SU-DHL-6 (cell line): Measurements from ENCODE around the gene ETFDH.

Experiments
- H2AFZ ChIP-seq: fragments of 200-600 bp; sonication (generic); 2 replicates; pipeline ENCODE4 v1.6.1; 2014; ENCODE audit warnings: low read depth, mild to moderate bottlenecking, moderate library complexity, mixed read lengths, antibody characterized with exemption, low read length; ENCODE audit not compliant: severe bottlenecking
- H3F3A ChIP-seq: fragments of 200-600 bp; shearing (Covaris generic); 2 replicates; pipeline ENCODE4 v1.6.0; 2016; ENCODE audit warnings: antibody characterized with exemption, mild to moderate bottlenecking; ENCODE audit not compliant: insufficient read depth
- H3K27ac ChIP-seq: fragments of 200-600 bp; sonication (generic); 2 replicates; pipeline ENCODE4 v1.5.1; 2016; ENCODE audit warnings: low read depth, mild to moderate bottlenecking, low read length, moderate library complexity, mixed read lengths
- H3K27me3 ChIP-seq: fragments of 200-600 bp; sonication (generic), shearing (Covaris generic); 2 replicates; pipeline ENCODE4 v1.6.0; 2014; ENCODE audit warnings: mild to moderate bottlenecking, low read length
- H3K36me3 ChIP-seq: fragments of 200-600 bp; sonication (generic); 2 replicates; pipeline ENCODE4 v1.6.1; 2014; ENCODE audit warnings: mild to moderate bottlenecking, low read length, mixed read lengths
- H3K4me2 ChIP-seq: fragments of 300-600, 200-600 bp; shearing (Covaris generic), sonication (generic); 2 replicates; pipeline ENCODE4 v1.6.0; 2014; ENCODE audit warnings: low read length, low read depth, mild to moderate bottlenecking; ENCODE audit not compliant: poor library complexity, severe bottlenecking
- H3K4me3 ChIP-seq: fragments of 200-600 bp; sonication (generic); 2 replicates; pipeline ENCODE4 v1.5.1; 2014; ENCODE audit warnings: antibody characterized with exemption, low read length, mild to moderate bottlenecking, mixed read lengths; ENCODE audit not compliant: insufficient read depth, poor library complexity, severe bottlenecking
- H3K79me2 ChIP-seq: fragments of 200-600 bp; sonication (generic); 2 replicates; pipeline ENCODE4 v1.6.1; 2014; ENCODE audit warnings: mild to moderate bottlenecking, low read length, moderate library complexity; ENCODE audit not compliant: insufficient read depth
- H3K9ac ChIP-seq: fragments of 200-600 bp; sonication (generic); 2 replicates; pipeline ENCODE4 v1.7.0; 2014; ENCODE audit warnings: mild to moderate bottlenecking, low read length
- H3K9me2 ChIP-seq: fragments of 200-600 bp; sonication (generic); replicated peaks from 2 replicates; pipeline ENCODE4 v1.6.1; 2014; ENCODE audit warnings: low read length; ENCODE audit not compliant: insufficient read depth
- H3K9me3 ChIP-seq: fragments of 200-600 bp; sonication (generic); 2 replicates; pipeline ENCODE4 v1.6.1; 2014; ENCODE audit warnings: low read length, mixed read lengths; ENCODE audit not compliant: insufficient read depth
- H4K20me1 ChIP-seq: fragments of 200-600 bp; sonication (generic); 2 replicates; pipeline ENCODE4 v1.6.1; 2014; ENCODE audit warnings: low read depth, mild to moderate bottlenecking, antibody characterized with exemption, low read length, moderate library complexity, mixed read lengths
- CTCF ChIP-seq: fragments of 200-600 bp; sonication (generic); IDR thresholded peaks from one replicate; pipeline ENCODE4 v1.5.1; 2017; ENCODE audit warnings: antibody characterized with exemption, mild to moderate bottlenecking, low read length, moderate library complexity; ENCODE audit not compliant: insufficient read depth, poor library complexity, severe bottlenecking
- EZH2phosphoT487 ChIP-seq: fragments of 200-600 bp; sonication (generic), shearing (Covaris generic); conservative IDR thresholded peaks from 2 replicates; pipeline ENCODE4 v1.6.1; 2018; ENCODE audit warnings: mild to moderate bottlenecking, antibody characterized with exemption, low read length, moderate library complexity, mixed read lengths

Gene ETFDH

GRCh38 chr4:158729716-158730559, 57.8 kb downstream of the ETFDH start:
- no peak overlapping the region for H3K4me3 ChIP-seq
- H2AFZ ChIP-seq = no peak overlapping the region
- no peak overlapping the region for H3K4me2 ChIP-seq
- H3K27me3 ChIP-seq = no peaks in the 10 kb centered on the region
- TF ChIP-seq EZH2phosphoT487 = no peak
- TF ChIP-seq CTCF = peak; percentile 61
- no peak overlapping the region for H3K27ac ChIP-seq
- H3K79me2 ChIP-seq = no peaks in the 10 kb centered on the region
- H4K20me1 ChIP-seq = no peaks in the 10 kb centered on the region
- no peak overlapping the region for H3K9ac ChIP-seq
- no peaks in the 10 kb centered on the region for H3K36me3 ChIP-seq
- no peaks in the 10 kb centered on the region for H3K9me3 ChIP-seq
- no peaks in the 10 kb centered on the region for H3K9me2 ChIP-seq
- H3F3A ChIP-seq = no peaks in the 10 kb centered on the region

DNA sequence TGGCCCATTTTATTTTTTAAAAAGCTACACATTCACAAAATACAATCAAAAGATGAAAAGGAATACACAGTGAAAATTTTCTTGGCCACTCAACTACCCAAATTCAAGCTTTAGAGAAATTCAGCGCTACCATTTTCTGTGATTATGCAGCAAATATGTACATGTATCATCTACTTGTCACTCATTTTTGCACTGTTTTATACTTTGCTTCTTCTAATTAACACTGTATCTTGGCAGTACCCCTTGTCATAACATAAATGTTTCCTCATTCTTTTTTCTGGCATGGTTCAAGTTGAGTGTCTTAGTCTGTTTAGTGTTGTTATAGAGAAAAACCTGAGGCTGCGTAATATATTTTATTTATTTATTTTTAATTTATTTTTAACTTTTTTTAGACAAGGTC, 66.8 kb downstream of the ETFDH start:
- TF ChIP-seq CTCF (no peak), EZH2phosphoT487 (no peak)
- Histone ChIP-seq H3K27me3 (no peaks in the 10 kb centered on the region), H3K27ac (no peak overlapping the region)

DNA sequence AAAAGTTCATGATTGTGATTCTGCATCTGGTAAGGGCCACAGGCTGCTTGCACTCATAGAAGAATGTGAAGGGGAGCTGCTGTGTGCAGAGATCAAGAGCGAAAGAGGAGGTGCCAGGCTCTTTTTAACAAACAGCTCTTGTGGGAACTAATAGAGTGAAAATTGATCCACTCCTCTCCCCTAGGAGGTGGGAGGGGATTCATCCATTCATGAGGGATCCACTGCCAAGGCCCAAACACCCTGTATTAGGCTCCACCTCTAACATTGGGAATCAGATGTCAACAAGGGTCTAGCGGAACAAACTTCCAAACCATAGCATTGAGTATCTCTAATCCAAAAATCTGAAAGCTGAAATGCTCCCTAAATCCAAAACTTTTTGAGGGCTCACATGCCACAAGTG, 67.5 kb downstream of the ETFDH start:
- no peaks in the 10 kb centered on the region for H3K79me2 ChIP-seq
- no peaks in the 10 kb centered on the region for H3K9me2 ChIP-seq
- no peak overlapping the region for H3K4me3 ChIP-seq
- TF ChIP-seq EZH2phosphoT487 (no peak), CTCF (no peak)
- H3K36me3 ChIP-seq = no peaks in the 10 kb centered on the region
- no peak overlapping the region for H3K27ac ChIP-seq
- H3K27me3 ChIP-seq = no peaks in the 10 kb centered on the region
- no peaks in the 10 kb centered on the region for H4K20me1 ChIP-seq
- no peak overlapping the region for H3K4me2 ChIP-seq
- no peaks in the 10 kb centered on the region for H3K9me3 ChIP-seq
- no peak overlapping the region for H3K9ac ChIP-seq
- no peaks in the 10 kb centered on the region for H3F3A ChIP-seq
- H2AFZ ChIP-seq = no peak overlapping the region

More for the DNA sequence above, 66.8 kb downstream of the ETFDH start:
- Histone ChIP-seq H3K9me3 (no peaks in the 10 kb centered on the region), H3K36me3 (no peaks in the 10 kb centered on the region), H2AFZ (no peak overlapping the region), H3K9ac (no peak overlapping the region), H3K9me2 (no peaks in the 10 kb centered on the region), H4K20me1 (no peaks in the 10 kb centered on the region), H3K4me3 (no peak overlapping the region), H3K79me2 (no peaks in the 10 kb centered on the region), H3F3A (no peaks in the 10 kb centered on the region), H3K4me2 (no peak overlapping the region)
